Subcutaneous abdominal adipose tissue (tissue), 5 donors: ENCODE data around the gene ZBTB8B.
"Not testable (repeated sequence)": the region's sequence is repeated elsewhere in the genome, so short reads cannot be mapped to it uniquely, and the experiment has no call there.

Experiments used
- H3K27ac ChIP-seq: one replicate; pipeline ENCODE4 v1.7.0; 2013; ENCODE audit warnings: low read depth, mild to moderate bottlenecking, inconsistent platforms, low read length, moderate library complexity
- H3K27me3 ChIP-seq, 5 donors: one replicate each; pipeline ENCODE4 v1.7.0; 2013; ENCODE audit warnings: low read length in 5 of 5, inconsistent platforms in 1 of 5; ENCODE audit not compliant: control insufficient read depth in 5 of 5, insufficient read depth in 4 of 5
- H3K36me3 ChIP-seq, 5 donors: one replicate each; pipeline ENCODE4 v1.7.0; 2013; ENCODE audit warnings: low read length in 5 of 5; ENCODE audit not compliant: control insufficient read depth in 5 of 5, insufficient read depth in 5 of 5
- H3K4me1 ChIP-seq, 5 donors: one replicate each; pipeline ENCODE4 v1.7.0; 2013; ENCODE audit warnings: low read length in 5 of 5, mild to moderate bottlenecking in 3 of 5, moderate library complexity in 1 of 5; ENCODE audit not compliant: control insufficient read depth in 5 of 5, insufficient read depth in 5 of 5
- H3K4me3 ChIP-seq, 5 donors: one replicate each; pipeline ENCODE4 v1.7.0; 2013; ENCODE audit warnings: low read length in 5 of 5, low read depth in 1 of 5
- H3K9ac ChIP-seq, 5 donors: one replicate each; pipeline ENCODE4 v1.7.0; 2013; ENCODE audit warnings: low read length in 5 of 5, mild to moderate bottlenecking in 4 of 5, moderate library complexity in 3 of 5
- H3K9me3 ChIP-seq, 5 donors: one replicate each; pipeline ENCODE4 v1.7.0; 2013; ENCODE audit warnings: low read length in 5 of 5; ENCODE audit not compliant: control insufficient read depth in 5 of 5
- donor health status: healthy.
- donor health status: healthy.
- donor health status: healthy.
- donor health status: healthy.
- donor health status: healthy.

Gene ZBTB8B

GRCh38 chr1:32468791-32469190 is 3.9 kb downstream of the ZBTB8B start:
- H3K9me3 ChIP-seq: no peaks in the 10 kb centered on the region
- no peak overlapping the region for H3K27ac ChIP-seq
- H3K9ac ChIP-seq: no peak overlapping the region
- peaks cover 29 to 57% (median 32%) of the 10 kb centered on the region in 5 donors for H3K27me3 ChIP-seq
- H3K36me3 ChIP-seq: no peaks in the 10 kb centered on the region
- peaks cover 1 to 16% (median 16%) of the 10 kb centered on the region in 5 donors for H3K4me1 ChIP-seq
- H3K4me3 ChIP-seq: no peak overlapping the region

GRCh38 chr1:32470431-32470830 is 5.6 kb downstream of the ZBTB8B start:
- Histone ChIP-seq H3K9ac (no peak overlapping the region), H3K4me3 (no peak overlapping the region), H3K27ac (no peak overlapping the region), H3K4me1 (peaks cover 0 to 2% (median under 1%) of the 10 kb centered on the region in 5 donors), H3K9me3 (no peaks in the 10 kb centered on the region), H3K36me3 (no peaks in the 10 kb centered on the region), H3K27me3 (peaks cover 16 to 43% (median 20%) of the 10 kb centered on the region in 5 donors)

GRCh38 chr1:32470991-32471694 is 6.3 kb downstream of the ZBTB8B start:
- Histone ChIP-seq H3K27me3 (peaks cover 11 to 36% (median 13%) of the 10 kb centered on the region in 5 donors), H3K9me3 (no peaks in the 10 kb centered on the region), H3K27ac (no peak overlapping the region), H3K4me3 (no peak overlapping the region), H3K9ac (no peak overlapping the region), H3K4me1 (no peaks in the 10 kb centered on the region), H3K36me3 (no peaks in the 10 kb centered on the region)

GRCh38 chr1:32471695-32472362 is 7.0 kb downstream of the ZBTB8B start:
- H3K4me1 ChIP-seq: no peaks in the 10 kb centered on the region
- no peaks in the 10 kb centered on the region for H3K9me3 ChIP-seq
- no peak overlapping the region for H3K4me3 ChIP-seq
- H3K36me3 ChIP-seq: no peaks in the 10 kb centered on the region
- no peak overlapping the region for H3K9ac ChIP-seq
- H3K27ac ChIP-seq: no peak overlapping the region
- H3K27me3 ChIP-seq: peaks cover 5 to 29% (median 12%) of the 10 kb centered on the region in 5 donors

- H3K27me3 ChIP-seq: peaks cover 4 to 23% (median 12%) of the 10 kb centered on the region in 5 donors
- not testable (repeated sequence) for H3K4me1 ChIP-seq, H3K4me3 ChIP-seq, H3K9me3 ChIP-seq, H3K36me3 ChIP-seq, H3K27ac ChIP-seq, H3K9ac ChIP-seq
Measured at GRCh38 chr1:32472966-32473365, 8.1 kb downstream of the ZBTB8B start.

- Histone ChIP-seq H3K27ac (no peak overlapping the region), H3K36me3 (no peaks in the 10 kb centered on the region), H3K4me3 (no peak overlapping the region), H3K9ac (no peak overlapping the region), H3K9me3 (no peaks in the 10 kb centered on the region), H3K27me3 (peaks cover 4 to 15% (median 8%) of the 10 kb centered on the region in 5 donors), H3K4me1 (no peaks in the 10 kb centered on the region)
Measured at GRCh38 chr1:32474954-32475353, 10.1 kb downstream of the ZBTB8B start.

- Histone ChIP-seq H3K4me3 (no peak overlapping the region), H3K9me3 (no peaks in the 10 kb centered on the region), H3K9ac (no peak overlapping the region), H3K27ac (no peak overlapping the region), H3K36me3 (no peaks in the 10 kb centered on the region), H3K4me1 (no peaks in the 10 kb centered on the region), H3K27me3 (peaks cover 0 to 4% (median 0%) of the 10 kb centered on the region in 5 donors)
Measured at GRCh38 chr1:32480003-32480402, 15.1 kb downstream of the ZBTB8B start.

GRCh38 chr1:32480761-32481160 is 15.9 kb downstream of the ZBTB8B start:
- no peaks in the 10 kb centered on the region for H3K36me3 ChIP-seq
- no peak overlapping the region for H3K27ac ChIP-seq
- H3K27me3 ChIP-seq: peaks cover 0 to 4% (median 0%) of the 10 kb centered on the region in 5 donors
- no peaks in the 10 kb centered on the region for H3K9me3 ChIP-seq
- H3K4me1 ChIP-seq: no peaks in the 10 kb centered on the region
- H3K4me3 ChIP-seq: no peak overlapping the region
- no peak overlapping the region for H3K9ac ChIP-seq

GRCh38 chr1:32481788-32482187 is 16.9 kb downstream of the ZBTB8B start:
- H3K36me3 ChIP-seq, H3K4me3 ChIP-seq, H3K27ac ChIP-seq, H3K27me3 ChIP-seq, H3K9me3 ChIP-seq, H3K9ac ChIP-seq, H3K4me1 ChIP-seq: not testable (repeated sequence)

- no peaks in the 10 kb centered on the region for H3K36me3 ChIP-seq
- no peak overlapping the region for H3K4me3 ChIP-seq
- H3K27ac ChIP-seq: no peak overlapping the region
- H3K9ac ChIP-seq: no peak overlapping the region
- H3K27me3 ChIP-seq: peaks cover 0 to 4% (median 0%) of the 10 kb centered on the region in 5 donors
- no peaks in the 10 kb centered on the region for H3K9me3 ChIP-seq
- no peaks in the 10 kb centered on the region for H3K4me1 ChIP-seq
Measured at GRCh38 chr1:32485554-32486255, 20.8 kb downstream of the ZBTB8B start.
